RWPE2 (cell line): ENCODE results near the gene SLC13A2.

Source experiments
- ATAC-seq: fragments of 200-7000 bp; cut with Tn5 transposase; 3 replicates; pipeline ENCODE4 v1.9.1; 2021; ENCODE audit warnings: low read depth
- DNase-seq: peaks from one replicate; pipeline ENCODE4 v3.0.0-alpha.2; 2020; ENCODE audit warnings: low spot score
- H3K27ac ChIP-seq: fragments of 450-650 bp; 2 replicates; pipeline ENCODE4 v1.5.1; 2017; ENCODE audit warnings: mild to moderate bottlenecking; ENCODE audit not compliant: poor library complexity, severe bottlenecking
- H3K27me3 ChIP-seq: fragments of 250-450 bp; sonication (Bioruptor Pico); 2 replicates; pipeline ENCODE4 v1.5.1; 2021; ENCODE audit warnings: mild to moderate bottlenecking, moderate library complexity; ENCODE audit not compliant: insufficient read depth, poor library complexity, severe bottlenecking
- H3K36me3 ChIP-seq: fragments of 250-450 bp; sonication (Bioruptor Pico); 2 replicates; pipeline ENCODE4 v1.5.1; 2020; ENCODE audit warnings: low read depth, mild to moderate bottlenecking, moderate library complexity
- H3K4me1 ChIP-seq: fragments of 250-450 bp; sonication (Bioruptor Pico); 2 replicates; pipeline ENCODE4 v1.5.1; 2021; ENCODE audit warnings: mild to moderate bottlenecking, moderate library complexity; ENCODE audit not compliant: insufficient read depth, poor library complexity, severe bottlenecking
- H3K4me3 ChIP-seq: fragments of 250-450 bp; sonication (Bioruptor Pico); 2 replicates; pipeline ENCODE4 v1.5.1; 2021; ENCODE audit warnings: mild to moderate bottlenecking, moderate library complexity; ENCODE audit not compliant: severe bottlenecking
- H3K9me3 ChIP-seq: fragments of 250-450 bp; sonication (Bioruptor Pico); 2 replicates; pipeline ENCODE4 v1.5.1; 2021; ENCODE audit warnings: mild to moderate bottlenecking, moderate library complexity; ENCODE audit not compliant: severe bottlenecking
- CTCF ChIP-seq: fragments of 450-650 bp; IDR thresholded peaks from one replicate; pipeline ENCODE4 v1.5.1; 2017; ENCODE audit warnings: mild to moderate bottlenecking, moderate library complexity; ENCODE audit not compliant: poor library complexity, severe bottlenecking

The SLC13A2 gene

DNA sequence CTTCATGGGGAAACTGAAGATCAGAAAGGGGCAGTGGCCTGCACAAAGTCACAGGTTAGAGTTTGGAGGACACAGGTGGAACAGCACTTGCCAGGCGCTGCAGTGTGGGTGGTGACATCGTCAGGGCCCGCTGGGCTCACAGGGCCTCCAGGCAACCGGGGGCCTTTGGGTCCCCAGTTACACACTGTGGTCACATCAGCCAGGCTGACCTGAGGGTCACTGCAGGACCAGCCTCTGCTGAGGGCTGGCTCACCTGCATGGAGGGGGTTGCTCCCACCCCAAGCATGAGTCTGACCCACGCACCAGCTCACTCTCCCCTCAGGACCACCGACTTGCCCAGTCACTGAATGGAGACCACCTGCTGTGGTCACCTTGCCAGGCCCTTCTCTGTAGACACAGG lies 49.7 kb downstream of the SLC13A2 start:
- H3K36me3 ChIP-seq: no peaks in the 10 kb centered on the region
- H3K9me3 ChIP-seq: no peaks in the 10 kb centered on the region
- H3K4me3 ChIP-seq: no peak overlapping the region
- H3K4me1 ChIP-seq: peaks cover 13% of the 10 kb centered on the region
- no peak for TF ChIP-seq CTCF
- no peaks in the 10 kb centered on the region for H3K27me3 ChIP-seq
- DNase-seq (no peak), ATAC-seq (no peak)
- H3K27ac ChIP-seq: no peak overlapping the region

DNA sequence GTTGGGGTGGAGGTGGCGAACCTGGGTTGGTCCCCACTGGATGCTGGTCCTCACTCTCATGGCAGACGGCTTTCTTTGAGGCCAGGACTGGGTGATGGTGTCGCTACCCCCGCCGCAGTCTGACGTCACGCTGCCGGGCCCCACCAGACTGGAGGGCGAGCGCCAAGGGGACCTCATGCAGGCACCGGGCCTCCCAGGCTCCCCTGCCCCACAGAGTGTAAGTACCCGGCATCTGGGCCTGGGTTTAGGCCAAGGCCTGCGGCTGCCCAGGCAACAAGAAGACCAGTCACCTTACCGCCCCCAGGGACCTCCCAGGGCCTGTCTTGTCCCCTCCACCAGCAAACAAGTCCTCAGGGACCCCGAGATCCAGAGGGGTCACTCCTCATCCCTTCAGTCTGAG lies 50.4 kb downstream of the SLC13A2 start:
- no peak overlapping the region for H3K4me3 ChIP-seq
- H3K27me3 ChIP-seq: no peaks in the 10 kb centered on the region
- DNase-seq (no peak), ATAC-seq (no peak)
- H3K9me3 ChIP-seq: no peaks in the 10 kb centered on the region
- no peak for TF ChIP-seq CTCF
- H3K36me3 ChIP-seq: no peaks in the 10 kb centered on the region
- H3K27ac ChIP-seq: no peak overlapping the region
- peaks cover 13% of the 10 kb centered on the region for H3K4me1 ChIP-seq

- no peaks in the 10 kb centered on the region for H3K36me3 ChIP-seq
- no peak overlapping the region for H3K4me3 ChIP-seq
- no peaks in the 10 kb centered on the region for H3K9me3 ChIP-seq
- DNase-seq: no peak
- peak overlapping the region; percentile 28 for H3K27ac ChIP-seq
- ATAC-seq: peak; percentile 87
- no peaks in the 10 kb centered on the region for H3K27me3 ChIP-seq
- TF ChIP-seq CTCF: no peak
- peaks cover 13% of the 10 kb centered on the region for H3K4me1 ChIP-seq
Observed at GRCh38 chr17:28524476-28525424, 51.3 kb downstream of the SLC13A2 start.

DNA sequence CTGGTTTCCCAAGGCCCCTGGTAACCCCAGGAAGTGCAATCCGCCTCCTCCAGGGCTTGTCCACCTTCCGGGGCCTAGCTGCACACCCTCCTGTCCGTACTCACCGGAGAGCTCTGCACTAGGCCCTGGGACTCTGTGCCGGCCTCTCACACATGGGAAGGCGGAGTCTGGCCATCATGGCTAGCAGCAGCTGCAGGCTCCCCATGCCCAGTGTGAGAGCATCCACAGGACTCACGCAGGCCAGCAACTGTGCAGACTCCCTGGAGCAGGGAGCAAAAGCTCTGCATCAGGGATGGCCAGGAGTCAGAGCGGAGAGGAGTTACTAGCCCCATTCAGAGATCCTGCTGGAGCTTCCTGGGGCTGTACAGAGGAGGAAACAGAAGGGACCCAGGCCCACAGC lies 52.9 kb downstream of the SLC13A2 start:
- no peaks in the 10 kb centered on the region for H3K9me3 ChIP-seq
- ATAC-seq (no peak), DNase-seq (no peak)
- H3K27ac ChIP-seq: no peak overlapping the region
- H3K4me1 ChIP-seq: peaks cover 13% of the 10 kb centered on the region
- no peak overlapping the region for H3K4me3 ChIP-seq
- TF ChIP-seq CTCF: no peak
- H3K27me3 ChIP-seq: no peaks in the 10 kb centered on the region
- no peaks in the 10 kb centered on the region for H3K36me3 ChIP-seq

- H3K27me3 ChIP-seq: no peaks in the 10 kb centered on the region
- no peak overlapping the region for H3K27ac ChIP-seq
- no peaks in the 10 kb centered on the region for H3K36me3 ChIP-seq
- TF ChIP-seq CTCF: no peak
- DNase-seq: no peak
- no peak overlapping the region for H3K4me3 ChIP-seq
- no peaks in the 10 kb centered on the region for H3K9me3 ChIP-seq
- peaks cover 13% of the 10 kb centered on the region for H3K4me1 ChIP-seq
- ATAC-seq: no peak
Observed at GRCh38 chr17:28527181-28527681, 53.8 kb downstream of the SLC13A2 start.
